ENCODE results near the gene MYLK. TPM values are rescaled to one million over a fixed set of nuclear protein-coding genes. Genes with fewer than 3 reads are reported as not detected.

MYLK gene
- total RNA-seq, 1 experiment from 2014 or later, result 23.0 TPM

DNA sequence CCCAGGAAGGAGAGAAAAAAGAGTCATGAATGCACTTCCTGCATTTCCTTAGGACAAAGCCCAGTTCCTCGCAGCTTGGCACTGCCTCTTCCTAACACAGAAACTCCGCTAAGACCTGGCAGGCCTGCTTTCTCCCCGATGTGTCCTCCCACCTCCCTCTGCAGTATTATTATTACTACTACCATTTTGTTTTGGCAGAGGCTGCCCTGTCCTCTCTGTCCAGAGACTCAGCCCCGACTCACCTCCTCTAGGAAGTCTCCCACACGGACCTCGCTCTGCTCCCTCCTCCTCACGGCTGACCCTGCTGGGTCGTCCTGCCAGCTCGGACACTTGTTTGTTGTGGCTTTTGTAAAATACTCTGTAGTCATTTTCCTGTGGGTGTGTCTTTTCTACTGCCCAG, 192.1 kb downstream of the MYLK start:
- TF ChIP-seq, protein P1, sequence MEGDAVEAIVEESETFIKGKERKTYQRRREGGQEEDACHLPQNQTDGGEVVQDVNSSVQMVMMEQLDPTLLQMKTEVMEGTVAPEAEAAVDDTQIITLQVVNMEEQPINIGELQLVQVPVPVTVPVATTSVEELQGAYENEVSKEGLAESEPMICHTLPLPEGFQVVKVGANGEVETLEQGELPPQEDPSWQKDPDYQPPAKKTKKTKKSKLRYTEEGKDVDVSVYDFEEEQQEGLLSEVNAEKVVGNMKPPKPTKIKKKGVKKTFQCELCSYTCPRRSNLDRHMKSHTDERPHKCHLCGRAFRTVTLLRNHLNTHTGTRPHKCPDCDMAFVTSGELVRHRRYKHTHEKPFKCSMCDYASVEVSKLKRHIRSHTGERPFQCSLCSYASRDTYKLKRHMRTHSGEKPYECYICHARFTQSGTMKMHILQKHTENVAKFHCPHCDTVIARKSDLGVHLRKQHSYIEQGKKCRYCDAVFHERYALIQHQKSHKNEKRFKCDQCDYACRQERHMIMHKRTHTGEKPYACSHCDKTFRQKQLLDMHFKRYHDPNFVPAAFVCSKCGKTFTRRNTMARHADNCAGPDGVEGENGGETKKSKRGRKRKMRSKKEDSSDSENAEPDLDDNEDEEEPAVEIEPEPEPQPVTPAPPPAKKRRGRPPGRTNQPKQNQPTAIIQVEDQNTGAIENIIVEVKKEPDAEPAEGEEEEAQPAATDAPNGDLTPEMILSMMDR (IDR thresholded peaks at IDR 0.05; ENCODE audit: insufficient read depth in 1 of 2, low read depth in 1 of 2, low read length in 1 of 2, severe bottlenecking in 1 of 2, unreplicated experiment in 1 of 2), result no peak
- Histone ChIP-seq H3K27me3 (replicated peaks; ENCODE audit: control insufficient read depth, insufficient read depth, low read length) (no peaks in the 10 kb centered on the region), H3K4me3 (ENCODE audit: low read depth, low read length) (no peak overlapping the region), H3K36me3 (ENCODE audit: control insufficient read depth, insufficient read depth, low read length) (no peaks in the 10 kb centered on the region), H3K4me1 (peaks cover 14% of the 10 kb centered on the region), H3K9me3 (no peaks in the 10 kb centered on the region)
- ChIA-PET POLR2A (no interaction called here), CTCF (interaction anchor here (0.5 kb wide), 1 partner anchor 87 kb away, joined by 3 read pairs; no protein-coding TSS in a partner anchor)
- no TSS peak for BruUV-seq (replicated peaks)
- Mint-ChIP-seq H3K9me3 (ENCODE audit: unreplicated experiment) (no peaks in the 10 kb centered on the region), H3K4me1 (ENCODE audit: low read depth, unreplicated experiment) (peaks cover 12% of the 10 kb centered on the region), H3K4me3 (ENCODE audit: unreplicated experiment) (no peak overlapping the region), H3K27ac (ENCODE audit: unreplicated experiment) (no peak overlapping the region), H3K27me3 (ENCODE audit: insufficient read depth, unreplicated experiment) (no peaks in the 10 kb centered on the region), H3K36me3 (ENCODE audit: insufficient read depth, unreplicated experiment) (no peaks in the 10 kb centered on the region)
- intact Hi-C loops (cut with micrococcal nuclease; ENCODE audit: unreplicated experiment), result no loop called here
- no peak for DNase-seq

DNA sequence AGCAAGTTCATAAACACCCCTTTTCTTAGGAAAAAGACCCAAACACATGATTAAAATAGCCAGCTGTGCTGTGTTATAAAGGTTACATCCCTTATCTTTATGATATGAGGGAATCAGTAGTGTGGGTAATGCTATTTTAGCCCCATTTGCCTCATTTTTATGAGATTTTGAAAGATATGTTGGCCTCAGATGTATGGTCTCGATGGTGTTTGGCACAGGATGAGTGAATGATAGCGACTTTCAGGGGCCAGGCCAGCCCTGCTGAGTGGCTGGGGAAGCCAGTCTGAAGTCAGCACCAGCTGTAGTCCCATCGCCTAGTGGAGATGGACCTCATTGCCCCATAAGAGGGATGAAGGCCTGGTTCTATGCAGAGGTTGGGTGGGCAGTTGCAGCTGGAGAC, 194.3 kb downstream of the MYLK start:
- Mint-ChIP-seq H3K27ac (ENCODE audit: unreplicated experiment) (no peak overlapping the region), H3K27me3 (ENCODE audit: insufficient read depth, unreplicated experiment) (no peaks in the 10 kb centered on the region), H3K4me3 (ENCODE audit: unreplicated experiment) (no peak overlapping the region), H3K36me3 (ENCODE audit: insufficient read depth, unreplicated experiment) (no peaks in the 10 kb centered on the region), H3K9me3 (ENCODE audit: unreplicated experiment) (no peaks in the 10 kb centered on the region), H3K4me1 (ENCODE audit: low read depth, unreplicated experiment) (peaks cover under 1% of the 10 kb centered on the region)
- Histone ChIP-seq H3K36me3 (ENCODE audit: control insufficient read depth, insufficient read depth, low read length) (no peaks in the 10 kb centered on the region), H3K4me1 (no peaks in the 10 kb centered on the region), H3K4me3 (ENCODE audit: low read depth, low read length) (no peak overlapping the region), H3K9me3 (no peaks in the 10 kb centered on the region), H3K27me3 (replicated peaks; ENCODE audit: control insufficient read depth, insufficient read depth, low read length) (no peaks in the 10 kb centered on the region)
- POLR2A ChIA-PET, result no interaction called here
- TF ChIP-seq, protein P1 (IDR thresholded peaks at IDR 0.05; ENCODE audit: insufficient read depth in 1 of 2, low read depth in 1 of 2, low read length in 1 of 2, severe bottlenecking in 1 of 2, unreplicated experiment in 1 of 2), result no peak
- intact Hi-C loops (cut with micrococcal nuclease; ENCODE audit: unreplicated experiment), result no loop called here
- no peak for DNase-seq
- CTCF ChIA-PET, result no interaction called here
- no TSS peak for BruUV-seq (replicated peaks)

DNA sequence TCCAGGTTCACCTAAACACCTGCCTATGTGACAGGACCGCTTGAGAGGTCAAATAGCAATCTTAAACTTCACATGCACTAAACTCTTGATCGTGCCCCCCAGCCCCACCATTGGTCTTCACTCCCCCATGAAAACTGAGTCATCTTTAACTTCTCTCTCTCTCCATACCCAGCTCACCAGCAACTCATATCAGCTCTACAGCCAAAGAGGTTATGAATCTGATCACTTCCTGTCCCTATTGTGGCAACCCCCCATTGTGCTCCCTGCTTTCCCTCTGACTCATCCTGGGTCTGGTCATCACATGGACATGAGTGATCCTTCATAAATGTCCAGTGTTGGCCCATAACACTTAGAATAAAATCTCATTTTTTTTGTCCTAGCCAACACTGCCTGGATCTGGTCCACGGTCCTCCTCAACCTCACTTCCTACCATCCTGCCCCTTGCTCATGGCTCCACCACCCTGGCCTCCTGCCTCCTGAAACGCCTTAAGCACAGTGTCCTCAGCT, 195.8 kb downstream of the MYLK start:
- Histone ChIP-seq H3K27me3 (replicated peaks; ENCODE audit: control insufficient read depth, insufficient read depth, low read length) (no peaks in the 10 kb centered on the region), H3K4me1 (no peaks in the 10 kb centered on the region), H3K4me3 (ENCODE audit: low read depth, low read length) (no peak overlapping the region), H3K36me3 (ENCODE audit: control insufficient read depth, insufficient read depth, low read length) (no peaks in the 10 kb centered on the region), H3K9me3 (no peaks in the 10 kb centered on the region)
- ChIA-PET CTCF (interaction anchor here (0.8 kb wide), 1 partner anchor 268 kb away, joined by 3 read pairs; no protein-coding TSS in a partner anchor), POLR2A (no interaction called here)
- BruUV-seq (replicated peaks), result no TSS peak
- Mint-ChIP-seq H3K27me3 (ENCODE audit: insufficient read depth, unreplicated experiment) (no peaks in the 10 kb centered on the region), H3K9me3 (ENCODE audit: unreplicated experiment) (no peaks in the 10 kb centered on the region), H3K4me1 (ENCODE audit: low read depth, unreplicated experiment) (no peaks in the 10 kb centered on the region), H3K27ac (ENCODE audit: unreplicated experiment) (no peak overlapping the region), H3K4me3 (ENCODE audit: unreplicated experiment) (no peak overlapping the region), H3K36me3 (ENCODE audit: insufficient read depth, unreplicated experiment) (no peaks in the 10 kb centered on the region)
- TF ChIP-seq, protein P1 (IDR thresholded peaks at IDR 0.05; ENCODE audit: insufficient read depth in 1 of 2, low read depth in 1 of 2, low read length in 1 of 2, severe bottlenecking in 1 of 2, unreplicated experiment in 1 of 2), result no peak
- intact Hi-C loops (cut with micrococcal nuclease; ENCODE audit: unreplicated experiment), result no loop called here
- no peak for DNase-seq

Measured in Caco-2 (cell line).